Activated CD4-positive, CD25-positive, alpha-beta regulatory T cell (primary cell): Measurements from ENCODE around the gene TMEM59L.

ENCODE experiments used
- DNase-seq, 4 experiments: peaks; one replicate each; lab custom pipeline; 2025; lab: John Stamatoyannopoulos, UW

Gene TMEM59L

DNA sequence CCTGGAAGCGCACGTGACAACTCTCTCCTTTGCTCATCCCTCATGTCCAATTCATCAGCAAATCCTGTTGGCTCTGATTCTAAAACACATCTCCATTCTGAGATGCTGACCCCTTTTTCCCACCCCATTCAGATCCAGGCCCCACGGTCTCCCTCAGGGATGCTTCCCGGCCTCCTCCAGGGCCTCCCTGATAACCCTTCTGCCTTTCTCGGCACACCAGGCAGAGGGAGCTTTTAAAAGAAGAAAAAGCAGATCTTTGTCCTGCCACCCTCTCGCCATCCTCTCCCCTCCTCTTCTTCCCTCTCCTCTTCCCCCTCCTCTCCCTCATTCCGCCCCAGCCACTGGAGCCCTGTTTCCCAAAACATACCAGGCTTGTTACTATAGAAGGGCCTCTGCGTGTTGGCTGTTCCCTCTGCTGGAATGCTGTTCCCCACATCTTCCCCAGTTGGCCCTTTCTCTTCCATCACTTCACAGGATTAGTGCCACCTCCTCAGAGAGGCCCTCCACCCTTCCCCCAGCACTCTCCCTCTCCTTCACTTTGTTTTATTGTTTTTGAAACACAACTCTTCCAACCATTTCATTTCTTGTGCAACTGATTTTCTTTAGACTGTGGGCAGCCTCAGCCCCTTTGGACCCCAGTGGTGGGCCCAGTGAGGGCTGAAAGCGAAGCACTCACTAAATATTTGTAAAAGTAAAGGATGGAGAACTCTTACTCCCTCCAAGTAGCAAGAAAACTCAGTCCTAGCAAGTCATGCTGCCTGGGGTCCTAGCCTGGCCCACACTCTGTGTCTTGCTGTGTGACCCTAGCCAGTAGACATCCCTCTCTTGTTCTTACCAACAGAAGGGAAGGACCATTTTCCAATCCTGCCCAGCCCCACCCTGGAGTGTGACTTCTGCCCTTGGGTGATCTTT is 3.6 kb upstream of the TMEM59L start:
- DNase-seq, result no peak

DNA sequence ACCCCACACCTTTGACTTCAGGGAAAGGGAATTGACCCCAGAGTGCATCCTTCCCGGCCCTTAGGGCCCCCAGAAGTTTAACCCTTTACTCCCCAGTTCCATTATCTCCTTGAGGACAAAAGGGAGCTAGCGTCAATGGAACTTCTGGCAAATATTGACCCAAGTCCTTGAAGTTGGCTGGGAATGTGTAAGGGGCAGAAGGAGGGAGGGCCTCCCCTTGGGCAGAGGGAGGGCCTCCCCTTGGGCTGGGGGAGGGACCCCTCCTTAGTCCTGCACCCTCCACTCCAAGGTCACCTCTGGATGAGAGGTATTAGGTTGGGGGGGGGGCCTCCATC is 3.0 kb upstream of the TMEM59L start:
- no peak for DNase-seq

DNA sequence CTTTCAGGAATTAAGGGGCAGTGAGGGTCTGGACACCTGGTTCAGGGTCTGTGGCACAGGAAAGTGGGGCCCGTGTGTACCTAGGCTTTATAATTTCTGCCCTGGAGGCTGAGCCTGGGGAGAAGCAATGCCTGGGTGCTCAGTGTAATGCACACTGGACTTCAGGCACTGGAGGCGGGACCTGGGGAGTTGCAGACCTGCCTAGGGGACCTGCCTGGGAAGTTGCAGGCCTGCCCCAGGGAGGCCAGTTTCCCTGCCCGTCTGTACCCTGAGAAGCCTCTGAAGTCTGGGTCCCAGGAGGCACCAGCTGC is 2.5 kb upstream of the TMEM59L start:
- DNase-seq, result no peak

DNA sequence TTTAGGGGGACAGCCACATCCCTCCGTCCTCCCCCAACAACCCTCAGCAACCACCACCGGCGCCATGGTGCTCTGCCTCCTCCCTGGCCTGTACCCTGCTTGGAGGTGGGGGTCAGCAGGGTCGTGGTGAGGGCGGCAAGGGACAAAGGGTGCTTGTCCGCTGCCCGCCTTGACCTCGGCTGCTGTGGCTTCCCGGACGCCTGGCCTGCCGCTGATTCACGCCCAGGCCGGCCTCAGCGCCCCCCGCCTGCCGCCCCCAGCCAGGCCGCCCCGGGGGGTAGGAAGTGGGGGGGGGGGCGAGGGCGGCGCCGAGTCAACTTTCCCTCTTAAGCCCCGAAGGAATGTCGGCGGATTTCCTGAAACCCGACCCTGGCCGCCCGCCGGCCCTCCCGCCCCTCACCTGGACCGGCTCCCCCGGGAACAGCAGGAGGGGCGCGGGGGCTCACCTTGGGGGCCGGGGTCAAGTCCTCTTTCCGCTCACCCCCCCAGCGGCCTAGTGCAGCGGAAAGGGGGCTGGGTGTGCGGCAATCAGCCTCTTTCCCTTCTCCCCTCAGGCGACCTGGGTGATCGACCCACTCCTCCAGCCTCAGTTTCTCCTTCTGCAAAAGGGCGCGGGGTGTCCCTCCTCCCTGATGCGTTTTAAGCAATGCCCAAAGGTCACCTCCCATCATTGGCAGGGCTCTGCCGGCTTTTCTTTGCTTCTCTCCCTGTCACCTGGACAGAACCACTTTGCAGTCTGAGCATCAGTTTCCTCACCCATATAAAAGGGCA is 1.9 kb upstream of the TMEM59L start:
- no peak for DNase-seq

DNA sequence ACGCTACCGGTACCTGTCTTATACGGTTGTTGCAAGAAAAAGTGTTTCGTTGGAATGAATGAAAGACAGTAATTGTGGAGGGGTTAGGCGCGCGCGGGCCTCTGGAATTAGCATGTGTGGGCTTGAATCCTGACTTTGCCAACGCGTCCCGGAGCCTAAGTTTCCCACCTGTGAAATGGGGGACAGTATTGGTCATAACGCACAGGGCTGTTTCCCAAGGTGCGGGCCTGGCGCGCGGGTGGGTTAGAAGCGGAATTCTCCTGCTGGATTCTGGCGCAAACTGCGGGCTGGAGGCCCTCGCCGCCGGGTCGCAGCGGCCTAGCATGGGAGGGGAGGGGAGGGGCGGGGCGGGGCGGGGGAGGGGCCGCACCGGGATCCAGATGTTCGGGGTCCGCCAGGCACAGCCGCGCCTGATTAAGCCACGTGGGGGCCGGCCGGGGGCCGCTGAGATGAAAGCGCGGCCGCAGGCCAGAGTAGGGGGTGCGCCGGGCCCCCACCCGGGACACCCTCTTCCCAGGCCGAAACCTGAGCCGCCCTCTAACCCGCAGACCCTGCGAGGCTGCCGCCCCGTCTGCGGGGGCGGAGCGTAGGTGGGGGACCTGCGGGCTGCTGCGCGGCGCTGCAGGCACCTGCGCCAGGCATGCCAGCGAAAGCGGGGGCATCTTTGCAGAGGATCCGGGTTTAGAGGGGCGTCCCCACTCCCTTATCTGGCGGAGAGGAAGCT is 1.2 kb upstream of the TMEM59L start:
- no peak for DNase-seq

DNA sequence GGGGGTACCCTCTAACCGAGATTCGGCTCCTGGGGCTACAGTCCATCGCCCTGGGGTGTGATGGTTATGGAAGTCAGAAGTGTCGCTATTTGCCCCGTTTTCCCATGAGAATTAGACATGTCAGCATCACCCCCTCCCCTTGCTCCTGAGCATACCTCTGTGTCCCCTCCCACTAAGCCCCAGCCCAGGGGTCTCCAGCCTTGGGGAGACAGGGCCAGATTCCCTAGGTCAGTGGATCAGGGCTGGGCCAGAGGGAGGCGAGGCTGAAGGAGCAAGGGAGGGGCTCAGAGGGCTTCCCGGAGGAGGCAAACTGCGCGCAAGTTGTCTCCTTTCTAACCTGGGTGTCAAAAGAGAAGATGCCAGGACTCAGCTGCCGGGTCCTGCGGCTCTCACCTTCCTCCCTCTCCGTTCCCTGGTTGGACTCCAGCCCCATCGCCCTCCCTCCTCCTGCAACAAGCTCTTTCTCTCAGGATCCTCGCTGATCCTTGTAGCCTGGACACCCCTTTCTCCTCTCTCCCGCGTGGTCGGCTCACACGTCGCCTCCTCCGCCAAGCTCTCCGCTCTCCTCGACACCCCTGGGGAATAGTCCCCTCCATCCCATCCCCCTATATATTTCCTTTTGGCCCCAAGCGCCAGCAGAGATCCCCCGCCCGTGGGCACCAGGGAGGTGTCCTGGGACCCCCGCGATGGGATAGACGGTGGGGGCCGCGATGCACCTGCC is 459 bp upstream of the TMEM59L start:
- no peak for DNase-seq

DNA sequence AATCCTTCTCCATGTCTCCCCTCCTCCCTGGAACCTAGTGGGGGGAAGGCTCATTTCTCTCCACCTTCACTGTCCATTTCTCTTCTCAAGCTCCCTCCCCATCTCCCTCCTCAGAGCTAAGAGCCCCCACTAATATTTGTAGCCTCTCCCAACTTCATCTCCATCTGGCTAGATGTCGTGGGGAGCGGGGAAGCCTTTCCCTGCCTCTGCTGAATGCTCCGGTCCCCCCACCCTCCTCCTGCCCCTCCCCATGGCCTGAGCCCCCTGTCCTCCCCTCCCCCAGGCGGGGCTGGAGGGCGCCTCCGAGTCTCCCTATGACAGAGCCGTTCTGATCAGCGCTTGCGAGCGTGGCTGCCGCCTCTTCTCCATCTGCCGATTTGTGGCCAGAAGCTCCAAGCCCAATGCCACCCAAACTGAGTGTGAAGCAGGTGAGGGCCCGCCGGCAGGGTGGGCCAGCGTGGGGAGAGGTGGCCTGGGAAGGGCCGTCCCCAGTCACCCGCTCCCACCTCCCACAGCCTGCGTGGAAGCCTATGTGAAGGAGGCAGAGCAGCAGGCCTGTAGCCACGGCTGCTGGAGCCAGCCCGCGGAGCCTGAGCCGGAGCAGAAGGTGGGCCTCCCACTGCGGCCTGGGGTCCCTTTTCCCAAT is 1.0 kb downstream of the TMEM59L start:
- no peak for DNase-seq

DNA sequence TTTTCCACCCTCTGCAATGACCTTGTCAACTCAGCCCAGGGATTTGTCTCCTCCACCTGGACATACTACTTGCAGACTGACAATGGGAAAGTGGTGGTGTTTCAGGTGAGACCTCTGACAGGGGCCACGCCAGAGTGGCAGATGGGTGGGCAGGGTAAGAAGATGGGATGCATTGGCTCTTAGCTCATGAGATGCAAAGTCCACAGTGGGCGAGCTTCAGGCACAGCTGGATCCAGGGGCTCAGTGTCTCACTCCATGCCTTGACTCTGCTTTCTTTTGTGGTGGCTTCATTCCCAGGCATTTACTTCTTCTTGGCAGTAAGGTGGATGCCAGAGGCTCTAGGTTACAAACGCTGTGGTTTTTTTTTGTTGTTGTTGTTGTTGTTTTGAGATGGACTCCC is 3.4 kb downstream of the TMEM59L start:
- no peak for DNase-seq

DNA sequence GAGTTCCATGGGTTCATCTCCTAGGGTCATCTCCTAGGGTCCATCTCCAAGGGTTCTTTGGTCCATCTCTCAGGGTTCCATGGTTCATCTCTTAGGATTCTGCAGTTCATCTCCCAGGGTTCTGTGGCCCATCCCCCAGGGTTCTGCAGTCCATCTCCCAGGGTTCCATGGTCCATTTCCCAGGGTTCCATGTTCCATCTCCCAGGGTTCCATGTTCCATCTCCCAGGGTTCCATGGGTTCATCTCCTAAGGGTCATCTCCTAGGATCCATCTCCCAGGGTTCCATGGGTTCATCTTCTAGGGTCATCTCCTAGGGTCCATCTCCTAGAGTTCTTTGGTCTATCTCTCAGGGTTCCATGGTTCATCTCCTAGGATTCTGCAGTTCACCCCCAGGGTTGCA is 4.9 kb downstream of the TMEM59L start:
- no peak for DNase-seq

DNA sequence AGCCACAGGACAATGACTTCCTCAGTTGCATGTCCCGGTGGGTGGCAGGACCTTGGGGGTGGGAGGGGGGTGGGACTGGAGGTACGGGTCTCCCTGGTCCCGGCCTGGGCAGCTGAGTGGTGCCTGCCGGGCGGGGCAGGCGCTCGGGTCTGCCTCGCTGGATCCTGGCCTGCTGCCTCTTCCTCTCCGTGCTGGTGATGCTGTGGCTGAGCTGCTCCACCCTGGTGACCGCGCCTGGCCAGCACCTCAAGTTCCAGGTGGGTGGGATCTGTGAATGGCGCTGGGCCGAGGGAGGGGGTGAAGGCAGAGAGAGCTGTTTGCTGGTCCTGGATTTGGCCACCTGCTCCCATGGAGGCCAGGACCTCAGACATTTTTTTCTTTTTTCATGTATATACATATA is 5.6 kb downstream of the TMEM59L start:
- no peak for DNase-seq

DNA sequence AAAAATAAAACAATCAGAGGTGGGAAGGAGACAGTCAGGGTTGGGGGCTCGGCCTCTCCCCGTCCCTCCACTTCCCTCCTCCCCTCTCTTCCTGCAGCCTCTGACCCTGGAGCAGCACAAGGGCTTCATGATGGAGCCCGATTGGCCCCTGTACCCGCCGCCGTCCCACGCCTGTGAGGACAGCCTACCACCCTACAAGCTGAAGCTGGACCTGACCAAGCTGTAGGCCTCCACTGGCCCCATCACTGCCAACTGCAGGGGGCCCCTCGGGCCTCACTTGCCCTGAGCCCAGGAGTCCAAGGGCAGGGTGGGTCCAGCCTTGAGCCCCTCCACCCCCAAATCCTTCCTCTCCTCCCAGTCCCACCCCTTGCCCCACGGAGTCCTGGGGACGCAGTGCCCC is 7.6 kb downstream of the TMEM59L start:
- no peak for DNase-seq

DNA sequence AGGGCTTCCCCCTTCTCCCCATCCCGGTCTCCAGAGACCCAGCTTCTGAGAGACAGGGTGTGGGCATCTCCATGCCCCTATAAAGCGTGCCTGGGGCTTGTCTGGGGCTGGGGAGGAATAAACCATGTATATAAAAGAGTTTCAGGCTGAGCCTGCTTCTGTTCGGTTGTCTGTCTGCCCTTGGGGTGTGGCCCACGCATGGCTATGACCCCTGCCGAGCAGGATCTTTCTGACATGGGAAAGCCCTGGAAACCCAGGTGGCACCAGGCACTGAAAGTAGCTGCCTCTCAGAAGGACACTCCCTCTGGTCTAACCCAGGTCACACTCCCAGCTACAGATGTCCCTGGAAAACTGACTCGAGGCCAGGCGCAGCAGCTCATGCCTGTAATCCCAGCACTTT is 8.2 kb downstream of the TMEM59L start:
- DNase-seq, result no peak

DNA sequence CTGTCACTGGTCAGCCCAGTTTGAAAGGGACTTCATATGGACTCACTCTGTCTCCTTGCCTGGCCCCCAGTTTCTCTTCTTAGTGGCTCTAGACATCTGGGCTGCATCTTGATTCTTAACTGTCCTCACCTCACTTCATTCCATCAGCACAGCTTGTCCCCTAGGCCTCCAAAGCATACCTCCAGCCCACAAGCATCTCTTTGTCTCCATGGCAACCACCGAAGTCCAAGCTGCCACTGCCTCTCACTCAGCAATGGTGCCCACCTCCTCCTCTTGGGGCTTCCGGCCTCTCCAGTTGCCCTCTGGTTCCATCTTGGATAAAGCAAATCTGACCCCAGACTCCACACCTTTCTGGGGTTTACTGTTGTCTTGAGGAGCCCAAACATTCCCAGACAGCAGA is 14.2 kb downstream of the TMEM59L start:
- no peak for DNase-seq

DNA sequence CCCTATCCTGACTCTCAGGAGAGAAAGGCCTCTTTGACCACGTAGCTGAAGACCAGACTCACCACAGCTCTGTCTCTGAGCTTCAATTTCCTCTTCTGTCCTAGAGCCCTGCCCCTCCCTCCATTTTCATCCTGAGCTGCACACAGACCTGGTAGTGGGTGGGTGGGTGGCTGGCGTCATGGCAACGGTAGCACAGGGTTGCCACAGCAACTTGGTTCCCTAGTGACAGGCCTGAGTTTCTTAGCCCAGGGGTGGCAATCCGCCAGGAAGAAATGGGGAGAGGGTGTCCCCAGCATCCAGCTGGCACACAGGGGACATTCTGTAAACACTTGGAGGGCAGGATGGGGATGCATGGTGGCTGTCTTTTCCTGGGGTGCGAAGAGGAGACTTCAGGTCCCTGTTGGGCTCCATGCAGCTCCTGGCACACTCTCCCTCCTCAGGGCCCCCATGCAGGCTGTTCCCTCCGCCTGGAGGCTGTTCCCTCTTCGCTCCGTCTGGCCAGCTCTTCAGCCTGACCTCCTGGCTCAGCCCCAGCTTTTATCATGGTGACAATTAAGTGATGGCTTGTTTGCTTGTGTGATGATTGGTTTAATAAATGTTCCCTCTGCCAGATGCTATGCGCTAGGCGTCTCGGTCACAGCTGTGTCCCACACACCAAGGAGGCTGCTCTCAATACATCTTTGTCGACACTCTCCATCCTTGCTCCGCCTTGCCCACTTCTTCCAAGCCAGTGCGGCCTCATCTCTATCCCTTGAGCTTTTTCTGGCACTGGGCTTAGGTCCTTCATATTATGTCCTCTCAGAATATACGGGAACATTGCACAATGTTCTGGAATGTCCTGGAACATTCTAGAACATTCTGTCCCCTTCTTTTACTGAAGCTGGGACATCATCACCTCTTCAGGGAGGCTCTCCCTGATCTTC is 16.8 kb downstream of the TMEM59L start:
- DNase-seq, result no peak

DNA sequence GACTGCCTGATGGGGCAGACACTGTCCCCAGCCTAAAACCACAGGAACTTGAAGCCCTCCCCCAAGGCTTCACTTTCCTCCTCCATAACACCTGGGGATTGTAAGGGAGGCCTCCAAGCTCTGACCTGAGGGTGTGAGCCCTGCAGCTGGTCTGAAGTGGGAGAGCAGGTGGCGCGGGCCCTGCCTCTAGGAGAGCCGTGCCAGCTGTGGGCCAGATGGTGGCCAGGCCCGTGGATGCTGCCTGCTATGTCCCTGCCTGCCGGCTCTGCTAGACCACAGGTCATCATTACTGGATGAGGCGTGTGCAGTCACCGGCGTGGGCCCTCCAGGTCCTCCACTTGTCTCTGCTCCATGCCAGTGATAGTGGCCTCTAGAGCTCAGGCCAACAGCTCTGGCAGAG is 20.7 kb downstream of the TMEM59L start:
- DNase-seq, result no peak

DNA sequence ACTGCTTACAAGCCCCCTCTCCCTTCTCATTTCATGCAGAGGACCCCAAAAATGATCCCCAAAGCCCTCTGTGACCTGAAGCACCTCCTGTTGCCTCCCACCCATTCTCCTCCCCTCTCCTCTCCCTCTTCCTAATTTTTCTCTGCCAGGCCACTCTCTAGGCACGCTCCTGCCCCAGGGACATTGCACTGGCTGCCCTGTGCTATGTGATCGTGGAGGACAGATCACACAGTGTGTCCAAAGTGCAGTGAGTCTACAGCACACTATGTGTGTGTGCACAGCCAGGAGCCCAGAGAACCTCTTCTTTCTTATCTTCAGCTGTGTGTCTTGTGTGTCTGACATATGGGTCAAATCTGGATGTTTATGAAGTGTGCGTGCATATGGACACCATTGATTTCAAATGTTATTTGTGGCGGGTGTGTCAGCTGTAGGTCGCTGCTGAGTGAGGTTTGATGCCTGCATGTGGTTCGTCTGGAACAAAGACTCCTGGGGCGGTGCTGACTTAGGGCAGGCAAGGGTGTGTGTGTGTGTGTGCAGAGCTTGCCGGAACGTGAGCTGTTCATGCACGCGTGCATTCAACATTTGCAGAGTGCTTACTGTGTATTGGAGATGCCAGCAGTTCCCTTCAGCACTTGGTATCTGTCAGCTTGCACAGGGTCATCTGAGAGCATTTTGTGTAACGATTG is 22.1 kb downstream of the TMEM59L start:
- DNase-seq, result no peak

DNA sequence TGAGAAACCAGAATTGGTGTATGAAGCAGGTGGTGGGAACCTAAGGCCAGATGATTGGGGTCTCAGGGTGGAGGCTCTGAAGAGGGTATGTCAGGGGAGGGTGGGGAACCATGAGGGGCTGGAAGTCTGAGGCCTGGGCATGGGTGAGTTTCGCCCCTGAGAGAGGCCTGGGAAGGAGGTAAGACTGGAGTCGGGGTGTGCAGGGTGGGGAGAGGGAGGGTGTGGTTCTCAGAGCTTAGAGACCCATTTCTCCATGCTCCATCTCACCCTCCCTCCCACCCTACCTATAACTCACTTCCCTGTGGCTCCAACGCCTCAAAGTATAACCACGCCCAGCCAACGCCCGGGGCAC is 23.1 kb downstream of the TMEM59L start:
- DNase-seq, result no peak

DNA sequence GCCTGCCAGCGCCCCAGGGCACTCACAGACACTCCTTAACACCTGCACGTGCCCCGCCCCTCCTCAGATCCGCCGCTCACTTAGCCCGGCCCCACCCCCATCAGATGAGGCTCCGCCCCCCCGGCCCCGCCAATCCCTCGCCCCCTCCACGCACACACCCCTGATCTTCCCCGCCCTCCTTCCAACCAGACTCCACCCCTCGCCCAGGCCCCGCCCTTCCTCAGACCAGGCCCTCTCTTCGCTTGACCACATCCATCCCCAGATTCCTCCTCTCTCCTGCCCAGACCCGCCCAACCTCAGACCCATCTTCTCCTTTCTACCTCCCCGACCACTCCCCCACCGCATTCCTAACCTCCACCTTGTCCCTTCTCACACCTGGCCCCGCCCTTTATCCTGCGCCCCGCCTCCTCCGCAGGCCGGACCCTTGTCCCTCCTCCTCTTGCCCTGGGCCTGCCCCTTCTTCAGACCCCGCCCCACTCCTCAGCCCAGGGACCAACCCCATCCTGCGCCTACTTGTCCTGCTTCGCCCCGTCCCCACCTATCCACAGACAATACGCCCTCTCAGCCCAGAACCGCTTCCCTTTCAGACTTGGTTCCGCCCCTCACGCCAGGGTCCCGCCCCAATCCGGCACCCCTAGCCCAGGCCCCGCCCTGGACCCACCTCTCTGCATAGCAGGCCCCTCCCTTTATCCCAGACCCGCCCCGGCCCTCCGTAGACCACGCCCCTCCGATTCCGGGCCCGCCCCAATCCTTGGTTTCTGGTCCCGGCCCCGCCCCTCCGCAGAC is 23.7 kb downstream of the TMEM59L start:
- DNase-seq, result peak; percentile 97 to 98 (median 98)

DNA sequence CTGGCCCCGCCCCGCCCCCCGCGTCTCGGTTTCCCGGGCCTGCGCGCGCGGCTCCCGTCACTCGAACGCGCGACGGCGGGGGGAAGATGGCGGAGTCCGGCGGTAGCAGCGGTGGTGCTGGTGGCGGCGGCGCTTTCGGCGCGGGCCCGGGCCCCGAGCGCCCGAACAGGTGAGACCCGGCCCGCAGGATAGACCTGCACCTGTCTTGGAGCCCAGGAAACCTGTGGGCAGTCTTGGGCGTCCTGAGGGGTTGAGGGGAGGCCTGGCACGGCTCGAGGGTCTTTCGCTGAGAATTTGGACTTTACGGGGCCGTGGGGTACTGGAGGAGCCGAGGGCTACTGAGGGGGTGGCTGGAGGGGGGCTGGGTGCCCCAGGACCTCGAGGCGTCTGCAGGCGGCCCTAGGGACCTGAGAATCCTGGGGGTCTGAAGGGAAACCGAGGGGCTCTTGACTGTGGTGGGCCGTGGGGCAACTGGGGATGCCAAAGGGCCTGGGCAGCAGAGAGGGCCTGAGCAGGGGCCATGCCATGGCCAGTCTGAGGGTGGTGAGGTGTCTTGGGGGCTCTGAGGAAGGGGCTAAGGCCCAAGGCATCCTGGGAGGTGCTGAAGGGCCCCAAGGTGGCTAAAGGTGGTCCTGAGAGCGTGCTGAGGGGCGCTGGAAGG is 24.4 kb downstream of the TMEM59L start, which contains the start of gene KLHL26:
TSS of gene KLHL26 (plus strand) at position 60 of the 661 bp plus-strand sequence. CDS start at position 87, 27 bp downstream.
- no peak for DNase-seq
